HEK293 (cell line): ENCODE measurements around the gene MED13L.

Experiments used
- ZBTB1 ChIP-seq: fragments of 450-650 bp; formaldehyde crosslinking; IDR thresholded peaks from 2 replicates; pipeline ENCODE4 v1.5.1; 2016; ENCODE audit warnings: missing biosample characterization, missing genetic modification characterization
- ZNF114 ChIP-seq: fragments of 450-650 bp; formaldehyde crosslinking; IDR thresholded peaks from 2 replicates; pipeline ENCODE4 v1.5.0; 2017; ENCODE audit warnings: missing biosample characterization, missing genetic modification characterization
- ZNF23 ChIP-seq: fragments of 450-650 bp; formaldehyde crosslinking; IDR thresholded peaks from 2 replicates; pipeline ENCODE4 v1.5.1; 2016; ENCODE audit warnings: missing biosample characterization, missing genetic modification characterization, borderline replicate concordance
- ZNF24 ChIP-seq: fragments of 450-650 bp; formaldehyde crosslinking; IDR thresholded peaks from 2 replicates; pipeline ENCODE4 v1.5.1; 2016; ENCODE audit warnings: missing biosample characterization, missing genetic modification characterization
- ZNF530 ChIP-seq: fragments of 450-650 bp; formaldehyde crosslinking; IDR thresholded peaks from 2 replicates; pipeline ENCODE4 v1.5.1; 2016; ENCODE audit warnings: low read depth, missing biosample characterization, missing genetic modification characterization
- TF ChIP-seq, protein P1 (sequence below): fragments of 450-650 bp; formaldehyde crosslinking; IDR thresholded peaks from 2 replicates; pipeline ENCODE4 v1.5.1; 2016; ENCODE audit warnings: missing biosample characterization, missing genetic modification characterization
- TF ChIP-seq, protein P2 (sequence below): fragments of 450-650 bp; formaldehyde crosslinking; IDR thresholded peaks from 2 replicates; pipeline ENCODE4 v1.5.1; 2016; ENCODE audit warnings: missing biosample characterization, missing genetic modification characterization

GRCh38 chr12:116078396-116078795 is 199.1 kb downstream of the MED13L start:
- no peak for TF ChIP-seq ZNF24
- TF ChIP-seq, protein P1, sequence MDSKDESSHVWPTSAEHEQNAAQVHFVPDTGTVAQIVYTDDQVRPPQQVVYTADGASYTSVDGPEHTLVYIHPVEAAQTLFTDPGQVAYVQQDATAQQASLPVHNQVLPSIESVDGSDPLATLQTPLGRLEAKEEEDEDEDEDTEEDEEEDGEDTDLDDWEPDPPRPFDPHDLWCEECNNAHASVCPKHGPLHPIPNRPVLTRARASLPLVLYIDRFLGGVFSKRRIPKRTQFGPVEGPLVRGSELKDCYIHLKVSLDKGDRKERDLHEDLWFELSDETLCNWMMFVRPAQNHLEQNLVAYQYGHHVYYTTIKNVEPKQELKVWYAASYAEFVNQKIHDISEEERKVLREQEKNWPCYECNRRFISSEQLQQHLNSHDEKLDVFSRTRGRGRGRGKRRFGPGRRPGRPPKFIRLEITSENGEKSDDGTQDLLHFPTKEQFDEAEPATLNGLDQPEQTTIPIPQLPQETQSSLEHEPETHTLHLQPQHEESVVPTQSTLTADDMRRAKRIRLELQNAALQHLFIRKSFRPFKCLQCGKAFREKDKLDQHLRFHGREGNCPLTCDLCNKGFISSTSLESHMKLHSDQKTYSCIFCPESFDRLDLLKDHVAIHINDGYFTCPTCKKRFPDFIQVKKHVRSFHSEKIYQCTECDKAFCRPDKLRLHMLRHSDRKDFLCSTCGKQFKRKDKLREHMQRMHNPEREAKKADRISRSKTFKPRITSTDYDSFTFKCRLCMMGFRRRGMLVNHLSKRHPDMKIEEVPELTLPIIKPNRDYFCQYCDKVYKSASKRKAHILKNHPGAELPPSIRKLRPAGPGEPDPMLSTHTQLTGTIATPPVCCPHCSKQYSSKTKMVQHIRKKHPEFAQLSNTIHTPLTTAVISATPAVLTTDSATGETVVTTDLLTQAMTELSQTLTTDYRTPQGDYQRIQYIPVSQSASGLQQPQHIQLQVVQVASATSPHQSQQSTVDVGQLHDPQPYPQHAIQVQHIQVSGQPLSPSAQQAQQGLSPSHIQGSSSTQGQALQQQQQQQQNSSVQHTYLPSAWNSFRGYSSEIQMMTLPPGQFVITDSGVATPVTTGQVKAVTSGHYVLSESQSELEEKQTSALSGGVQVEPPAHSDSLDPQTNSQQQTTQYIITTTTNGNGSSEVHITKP (tag by site-specific recombination): no peak
- TF ChIP-seq, protein P2, sequence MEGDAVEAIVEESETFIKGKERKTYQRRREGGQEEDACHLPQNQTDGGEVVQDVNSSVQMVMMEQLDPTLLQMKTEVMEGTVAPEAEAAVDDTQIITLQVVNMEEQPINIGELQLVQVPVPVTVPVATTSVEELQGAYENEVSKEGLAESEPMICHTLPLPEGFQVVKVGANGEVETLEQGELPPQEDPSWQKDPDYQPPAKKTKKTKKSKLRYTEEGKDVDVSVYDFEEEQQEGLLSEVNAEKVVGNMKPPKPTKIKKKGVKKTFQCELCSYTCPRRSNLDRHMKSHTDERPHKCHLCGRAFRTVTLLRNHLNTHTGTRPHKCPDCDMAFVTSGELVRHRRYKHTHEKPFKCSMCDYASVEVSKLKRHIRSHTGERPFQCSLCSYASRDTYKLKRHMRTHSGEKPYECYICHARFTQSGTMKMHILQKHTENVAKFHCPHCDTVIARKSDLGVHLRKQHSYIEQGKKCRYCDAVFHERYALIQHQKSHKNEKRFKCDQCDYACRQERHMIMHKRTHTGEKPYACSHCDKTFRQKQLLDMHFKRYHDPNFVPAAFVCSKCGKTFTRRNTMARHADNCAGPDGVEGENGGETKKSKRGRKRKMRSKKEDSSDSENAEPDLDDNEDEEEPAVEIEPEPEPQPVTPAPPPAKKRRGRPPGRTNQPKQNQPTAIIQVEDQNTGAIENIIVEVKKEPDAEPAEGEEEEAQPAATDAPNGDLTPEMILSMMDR (tag by site-specific recombination): no peak
- TF ChIP-seq ZNF23 (tag by site-specific recombination): no peak
- no peak for TF ChIP-seq ZNF530
- no peak for TF ChIP-seq ZNF114 (tag by site-specific recombination)
- TF ChIP-seq ZBTB1 (tag by site-specific recombination): no peak
